Dermis blood vessel endothelial cell (primary cell): ENCODE measurements around the gene MYO10. TPM values are rescaled to one million over a fixed set of nuclear protein-coding genes. Genes with fewer than 3 reads are reported as not detected.
"Not testable (repeated sequence)": the region's sequence is repeated elsewhere in the genome, so short reads cannot be mapped to it uniquely, and the experiment has no call there.

Experiments
- DNase-seq: peaks from one replicate; pipeline ENCODE4 v3.0.0; 2010
- total RNA-seq: library from RNA; depleted of rRNA; stranded (reverse); fragments of >200 nt; gene quantifications from 2 replicates; pipeline ENCODE4 v1.2.3, GENCODE V29; 2014

The MYO10 gene
- total RNA-seq, result 99.8 and 140 TPM in 2 replicates

DNA sequence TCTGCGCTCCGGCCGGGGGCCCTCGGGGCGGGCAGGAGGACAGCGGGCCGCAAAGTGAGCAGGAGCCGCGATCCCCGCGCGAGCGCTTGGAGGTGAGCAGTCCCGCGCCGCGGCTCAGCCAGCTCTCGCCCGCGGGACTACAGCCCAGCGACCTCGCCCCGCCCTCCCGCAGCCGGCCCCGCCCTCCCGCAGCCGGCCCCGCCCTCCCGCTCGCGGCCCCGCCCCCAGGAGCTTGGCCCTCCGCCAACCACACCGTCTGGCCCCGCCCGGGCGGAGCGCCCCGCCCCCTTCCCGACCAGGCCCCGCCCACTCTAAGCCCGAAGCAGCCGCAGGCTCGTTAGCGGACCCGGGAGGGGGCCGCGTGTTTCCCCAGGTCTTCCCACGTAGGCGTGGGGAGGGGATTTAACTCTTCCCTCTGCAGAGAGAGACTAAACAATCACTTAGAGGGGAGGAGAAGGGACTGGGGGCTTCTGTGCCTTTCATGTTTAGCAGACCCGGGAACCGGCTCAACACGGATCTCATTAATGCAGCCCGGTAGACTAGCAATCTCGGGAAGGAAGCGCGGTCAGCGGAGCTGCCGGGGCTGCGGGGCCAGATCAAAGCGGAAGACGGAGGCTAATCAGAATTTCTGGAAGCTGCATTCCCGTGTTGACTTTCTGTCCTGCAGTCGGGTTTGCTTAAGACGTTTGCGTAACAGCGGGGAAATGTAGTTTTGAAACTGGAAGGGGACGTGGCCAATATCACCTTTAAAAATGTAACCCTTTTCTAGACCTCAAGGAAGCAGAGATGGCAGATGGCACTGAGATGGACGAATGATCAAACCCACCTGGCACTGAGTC lies at the start of gene MYO10:
Gene MYO10 (minus strand): TSS at position 139 of the 839 bp plus-strand sequence. CDS start 480 bp downstream, outside the sequence.
- peak; percentile 92 for DNase-seq

DNA sequence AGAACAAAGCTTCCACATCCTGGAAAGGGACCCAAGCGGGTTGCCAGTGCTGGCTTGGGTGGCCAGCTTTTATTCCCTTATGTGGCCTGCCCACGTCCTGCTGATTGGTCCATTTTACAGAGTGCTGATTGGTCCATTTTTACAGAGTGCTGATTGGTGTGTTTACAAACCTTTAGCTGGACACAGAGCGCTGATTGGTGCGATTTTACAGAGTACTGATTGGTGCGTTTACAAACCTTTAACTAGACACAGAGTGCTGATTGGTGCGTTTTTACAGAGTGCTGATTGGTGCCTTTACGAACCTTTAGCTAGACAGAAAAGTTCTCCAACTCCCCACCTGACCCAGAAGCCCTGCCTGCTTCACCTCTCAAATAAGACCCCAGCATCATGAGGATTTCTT lies 49.2 kb upstream of the MYO10 start:
- not testable (repeated sequence) for DNase-seq

- no peak for DNase-seq
Observed at GRCh38 chr5:16983972-16984371, 47.9 kb upstream of the MYO10 start.

GRCh38 chr5:16983022-16983639 lies 47.0 kb upstream of the MYO10 start:
- DNase-seq, result peak; percentile 79

DNA sequence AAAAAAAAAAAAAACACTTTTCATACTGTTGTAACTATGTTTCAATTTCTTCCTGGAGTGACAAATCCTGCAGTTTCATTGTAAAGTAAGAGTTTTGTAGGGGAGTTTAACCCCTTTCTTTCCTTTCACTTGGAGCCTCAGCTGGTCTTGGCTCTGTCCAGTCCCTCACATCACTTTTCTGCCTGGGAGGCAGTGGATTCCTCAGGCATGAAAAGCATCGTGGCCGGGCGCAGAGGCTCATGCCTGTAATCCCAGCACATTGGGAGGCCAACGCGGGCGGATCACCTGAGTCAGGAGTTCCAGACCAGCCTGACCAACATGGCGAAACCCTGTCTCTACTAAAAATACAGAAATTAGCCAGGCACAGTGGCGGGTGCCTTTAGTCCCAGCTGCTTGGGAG lies 45.6 kb upstream of the MYO10 start:
- no peak for DNase-seq

- peak; percentile 36 for DNase-seq
Observed at GRCh38 chr5:16980983-16981382, 44.9 kb upstream of the MYO10 start.

GRCh38 chr5:16978296-16978695 lies 42.2 kb upstream of the MYO10 start:
- DNase-seq, result no peak

DNA sequence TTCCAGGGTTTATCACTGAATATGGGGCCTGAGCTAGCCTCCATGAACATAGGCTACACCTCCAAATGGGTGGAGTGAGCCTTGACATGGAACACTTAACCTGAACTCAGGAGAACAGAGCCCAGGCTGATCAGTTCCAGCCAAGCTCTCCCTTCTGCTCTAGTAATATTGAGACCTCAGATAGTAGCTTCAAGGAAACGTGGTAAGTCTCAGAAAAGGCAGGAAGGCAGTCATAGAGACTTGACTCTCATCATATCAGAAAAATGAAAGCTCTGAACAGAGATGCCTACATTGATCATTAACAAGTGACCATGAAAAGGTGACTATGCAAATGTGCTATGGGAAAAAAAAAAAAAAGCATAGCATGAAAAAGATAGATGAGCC lies 40.5 kb upstream of the MYO10 start:
- DNase-seq, result no peak

DNA sequence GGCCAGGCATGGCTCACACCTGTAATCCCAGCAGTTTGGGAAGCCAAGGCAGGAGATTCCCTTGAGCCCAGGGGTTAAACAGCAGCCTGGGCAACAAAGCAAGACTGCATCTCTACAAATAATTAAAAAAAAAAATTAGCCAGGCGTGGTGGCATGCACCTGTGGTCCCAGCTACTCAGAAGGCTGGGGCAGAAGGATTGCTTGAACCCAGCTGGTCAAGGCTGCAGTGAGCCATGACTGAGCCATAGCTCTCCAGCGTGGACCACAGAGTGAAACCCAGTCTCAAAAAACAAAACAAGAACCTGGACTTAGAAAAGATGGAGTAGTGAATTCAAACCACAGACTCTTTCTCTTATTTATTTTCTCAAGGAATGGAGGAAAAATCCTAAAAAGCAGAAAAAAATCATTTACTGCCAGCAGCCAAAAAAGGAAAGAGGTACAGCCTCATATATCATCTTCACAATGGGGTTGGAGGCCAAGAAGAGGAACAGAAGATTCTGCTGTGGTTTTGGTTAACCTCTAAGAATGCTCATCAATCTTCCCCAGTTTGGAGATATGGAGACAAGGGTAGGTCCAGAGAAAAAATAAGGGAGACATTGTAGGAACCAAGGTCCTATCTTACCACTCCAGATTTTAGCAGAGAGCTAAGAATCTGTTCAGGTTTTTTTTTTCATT lies 40.0 kb upstream of the MYO10 start:
- no peak for DNase-seq

DNA sequence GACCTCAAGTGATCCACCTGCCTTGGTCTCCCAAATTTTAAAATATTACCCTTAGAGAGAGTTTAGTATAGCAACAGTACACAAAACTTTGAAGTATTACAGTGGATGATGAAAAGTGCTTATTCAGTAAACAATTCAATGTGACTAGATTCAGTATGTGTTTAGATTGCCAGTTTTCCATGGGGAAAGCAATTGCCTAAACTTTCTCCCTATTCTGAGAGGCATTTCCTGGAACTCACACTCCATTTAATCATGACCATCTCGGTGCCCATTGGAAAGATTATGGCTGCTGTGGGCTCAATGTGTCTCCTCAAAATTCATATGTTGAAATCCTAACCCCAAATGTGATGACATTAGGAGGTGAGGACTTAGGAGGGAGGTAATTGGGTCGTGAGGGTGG lies 38.9 kb upstream of the MYO10 start:
- DNase-seq, result no peak

DNA sequence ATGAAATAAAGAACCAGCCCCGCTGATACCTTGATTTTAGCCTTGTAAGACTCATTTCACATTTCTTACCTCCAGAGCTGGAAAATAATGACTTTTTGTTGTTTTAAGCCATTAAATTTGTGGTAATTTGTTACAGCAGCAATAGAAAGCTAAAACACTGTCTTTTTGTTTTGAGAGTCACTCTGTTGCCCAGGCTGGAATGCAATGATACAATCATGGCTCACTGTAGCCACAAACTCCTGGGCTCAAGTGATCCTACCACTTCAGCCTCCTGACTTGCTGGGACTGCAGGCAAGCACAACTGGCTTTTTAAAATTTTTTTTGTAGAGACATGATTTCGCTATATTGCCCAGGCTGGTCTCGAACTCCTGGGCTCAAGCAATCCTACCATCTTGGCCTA lies 34.7 kb upstream of the MYO10 start:
- no peak for DNase-seq

DNA sequence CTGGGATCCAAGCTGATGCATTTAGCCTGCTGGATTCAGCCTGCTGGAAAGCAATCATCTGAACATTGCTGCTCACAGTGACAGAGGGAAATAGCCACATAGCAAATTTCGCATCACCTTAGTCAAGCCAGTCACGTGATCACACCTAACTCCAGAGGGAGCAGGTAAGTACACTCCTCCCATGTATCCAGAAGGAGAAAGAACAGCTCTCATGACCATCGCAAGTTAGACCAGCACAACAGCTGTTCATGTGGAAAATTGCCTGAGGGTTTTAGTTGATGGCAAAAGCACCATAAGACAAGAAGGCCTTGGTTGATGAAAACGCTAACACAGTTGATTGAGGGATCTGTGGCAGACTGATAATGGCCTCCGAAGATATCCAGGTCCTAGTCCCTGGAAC lies 34.2 kb upstream of the MYO10 start:
- DNase-seq, result no peak

GRCh38 chr5:16965581-16965980 lies 29.5 kb upstream of the MYO10 start:
- DNase-seq, result no peak

DNA sequence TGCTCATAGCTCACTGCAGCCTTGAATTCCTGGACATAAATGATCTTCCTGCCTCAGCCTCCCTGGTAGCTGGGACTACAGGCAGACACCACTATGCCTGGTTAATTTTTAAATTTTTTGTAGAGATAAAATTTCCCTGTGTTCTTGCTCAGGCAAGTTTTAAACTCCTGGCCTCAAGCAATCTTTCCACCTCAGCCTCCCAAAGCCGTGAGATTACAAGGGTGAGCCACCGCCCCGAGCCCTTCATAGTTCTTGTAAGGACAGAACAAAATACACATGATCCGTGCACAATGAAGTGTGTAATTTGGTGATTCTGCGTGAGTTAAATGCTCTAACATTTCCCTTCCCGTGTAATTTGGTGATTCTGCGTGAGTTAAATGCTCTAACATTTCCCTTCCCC lies 27.7 kb upstream of the MYO10 start:
- DNase-seq, result no peak

- no peak for DNase-seq
Observed at GRCh38 chr5:16961131-16961530, 25.0 kb upstream of the MYO10 start.

- DNase-seq, result peak; percentile 81
Observed at GRCh38 chr5:16957304-16958196, 21.5 kb upstream of the MYO10 start.

DNA sequence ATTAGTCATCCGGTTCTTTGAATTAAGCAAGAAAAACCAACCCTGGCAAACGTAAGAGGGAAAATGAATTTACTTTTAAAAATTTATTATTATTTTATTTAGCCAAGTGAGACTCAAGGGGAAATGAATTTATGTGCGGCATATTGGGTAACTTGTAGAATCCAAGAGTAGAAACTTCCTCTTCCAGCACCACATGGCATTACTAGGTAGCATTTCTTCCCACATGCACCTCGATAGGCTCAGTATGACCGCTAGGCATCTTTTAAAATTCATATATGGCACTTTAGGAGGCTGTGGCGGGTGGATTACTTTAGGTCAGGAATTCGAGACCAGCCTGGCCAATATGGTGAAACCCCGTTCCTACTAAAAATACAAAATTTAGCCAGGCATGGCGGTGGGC lies 17.6 kb upstream of the MYO10 start:
- DNase-seq, result no peak

DNA sequence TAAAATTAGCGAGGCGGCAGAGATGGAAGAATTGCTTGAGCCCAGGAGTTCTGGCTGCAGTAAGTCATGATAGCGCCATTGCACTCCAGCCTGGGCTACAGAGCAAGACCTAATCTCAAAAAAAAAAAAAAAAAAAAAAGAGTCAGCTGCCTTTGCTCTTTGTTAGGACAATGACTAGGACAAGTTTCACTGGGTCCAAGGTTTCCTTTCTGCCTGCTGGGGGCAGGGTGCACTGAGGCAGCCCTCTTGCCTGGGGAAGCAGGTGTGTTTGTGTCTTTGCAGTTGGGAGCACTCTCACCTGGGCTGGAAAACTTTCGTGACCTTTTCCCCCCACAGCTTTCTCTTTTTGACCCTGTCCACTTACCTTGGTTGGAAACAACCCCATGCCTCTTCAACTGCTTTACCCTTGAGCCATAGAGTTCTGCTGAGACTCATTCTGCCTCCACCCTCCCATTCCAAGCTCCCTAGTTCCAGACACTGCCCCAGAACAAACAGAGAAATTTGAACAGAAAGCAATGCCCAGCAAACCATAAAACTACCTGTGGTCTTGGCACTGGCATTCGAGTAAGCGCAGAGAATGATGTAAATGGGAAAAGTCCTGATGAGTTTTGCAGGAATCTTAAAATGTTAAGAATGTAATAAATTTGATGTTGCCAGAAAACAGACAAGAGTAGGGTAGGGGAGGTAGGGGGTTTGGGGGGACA lies 17.0 kb upstream of the MYO10 start:
- no peak for DNase-seq

DNA sequence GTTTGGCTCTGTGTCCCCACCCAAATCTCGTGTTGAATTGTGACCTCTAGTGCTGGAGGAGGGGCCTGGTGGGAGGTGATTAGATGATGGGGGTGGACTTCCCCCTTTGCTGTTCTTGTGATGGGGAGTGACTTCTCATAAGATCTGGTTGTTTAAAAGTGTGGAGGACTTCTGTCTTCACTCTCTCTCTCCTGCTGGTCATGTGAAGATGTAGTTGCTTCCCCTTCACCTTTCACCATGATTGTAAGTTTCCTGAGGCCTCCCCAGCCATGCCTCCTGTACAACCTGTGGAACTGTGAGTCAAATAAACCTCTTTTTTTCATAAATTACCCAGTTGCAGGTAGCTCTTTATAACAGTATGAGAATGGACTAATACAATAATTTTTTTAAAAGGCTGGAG lies 10.6 kb upstream of the MYO10 start:
- no peak for DNase-seq

GRCh38 chr5:16944816-16945562 lies 8.9 kb upstream of the MYO10 start:
- DNase-seq, result no peak
